RWPE1 (cell line): Measurements from ENCODE around the gene FGF12.

Experiments used
- CTCF ChIA-PET: fragments of 350-600 bp; sonication (Branson Sonifier 250); formaldehyde crosslinking; extraction: SDS; loops from one replicate; lab custom pipeline; 2021; lab: Yijun Ruan, JAX
- POLR2A ChIA-PET: fragments of 400-600 bp; formaldehyde crosslinking; extraction: SDS; loops from one replicate; lab custom pipeline; 2020; ENCODE audit warnings: antibody characterized with exemption; ENCODE audit not compliant: low non-redundant PET; lab: Yijun Ruan, JAX
- DNase-seq: peaks from one replicate; pipeline ENCODE4 v3.0.0; 2012; ENCODE audit warnings: low spot score
- H3K27ac ChIP-seq: fragments of 450-650 bp; 2 replicates; pipeline ENCODE4 v1.5.1; 2017
- TF ChIP-seq, protein P1 (sequence below): fragments of 450-650 bp; conservative IDR thresholded peaks from 2 replicates; pipeline ENCODE4 v1.5.1; 2017; ENCODE audit warnings: low read depth, mild to moderate bottlenecking

Gene FGF12

DNA sequence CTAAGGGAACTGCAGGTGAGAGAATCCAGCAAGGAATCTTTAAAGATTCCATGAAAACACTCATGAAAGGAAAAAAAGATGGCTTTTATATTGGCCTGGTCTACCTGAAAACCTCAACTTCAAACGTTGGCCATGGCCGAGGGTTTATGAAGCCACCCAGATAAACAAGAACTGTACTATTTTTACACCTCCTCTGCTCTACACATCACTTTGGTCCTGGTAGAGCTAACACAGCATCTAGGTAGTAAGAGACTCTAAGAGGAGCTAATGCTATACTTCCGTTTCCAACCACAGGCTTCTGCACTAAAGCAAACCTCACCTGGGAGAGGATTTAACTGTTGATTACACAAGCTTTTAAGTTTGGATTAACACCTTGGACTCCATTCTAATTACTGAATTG, 466.2 kb downstream of the FGF12 start:
- POLR2A ChIA-PET = no interaction called here

GRCh38 chr3:192260116-192261010, 467.0 kb downstream of the FGF12 start:
- H3K27ac ChIP-seq = no peak overlapping the region
- TF ChIP-seq, protein P1, sequence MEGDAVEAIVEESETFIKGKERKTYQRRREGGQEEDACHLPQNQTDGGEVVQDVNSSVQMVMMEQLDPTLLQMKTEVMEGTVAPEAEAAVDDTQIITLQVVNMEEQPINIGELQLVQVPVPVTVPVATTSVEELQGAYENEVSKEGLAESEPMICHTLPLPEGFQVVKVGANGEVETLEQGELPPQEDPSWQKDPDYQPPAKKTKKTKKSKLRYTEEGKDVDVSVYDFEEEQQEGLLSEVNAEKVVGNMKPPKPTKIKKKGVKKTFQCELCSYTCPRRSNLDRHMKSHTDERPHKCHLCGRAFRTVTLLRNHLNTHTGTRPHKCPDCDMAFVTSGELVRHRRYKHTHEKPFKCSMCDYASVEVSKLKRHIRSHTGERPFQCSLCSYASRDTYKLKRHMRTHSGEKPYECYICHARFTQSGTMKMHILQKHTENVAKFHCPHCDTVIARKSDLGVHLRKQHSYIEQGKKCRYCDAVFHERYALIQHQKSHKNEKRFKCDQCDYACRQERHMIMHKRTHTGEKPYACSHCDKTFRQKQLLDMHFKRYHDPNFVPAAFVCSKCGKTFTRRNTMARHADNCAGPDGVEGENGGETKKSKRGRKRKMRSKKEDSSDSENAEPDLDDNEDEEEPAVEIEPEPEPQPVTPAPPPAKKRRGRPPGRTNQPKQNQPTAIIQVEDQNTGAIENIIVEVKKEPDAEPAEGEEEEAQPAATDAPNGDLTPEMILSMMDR = no peak
- ChIA-PET CTCF (no interaction called here), POLR2A (no interaction called here)
- no peak for DNase-seq

More for the DNA sequence above, 466.2 kb downstream of the FGF12 start:
- no peak overlapping the region for H3K27ac ChIP-seq
- TF ChIP-seq, protein P1 = no peak
- CTCF ChIA-PET = no interaction called here
- DNase-seq = no peak

DNA sequence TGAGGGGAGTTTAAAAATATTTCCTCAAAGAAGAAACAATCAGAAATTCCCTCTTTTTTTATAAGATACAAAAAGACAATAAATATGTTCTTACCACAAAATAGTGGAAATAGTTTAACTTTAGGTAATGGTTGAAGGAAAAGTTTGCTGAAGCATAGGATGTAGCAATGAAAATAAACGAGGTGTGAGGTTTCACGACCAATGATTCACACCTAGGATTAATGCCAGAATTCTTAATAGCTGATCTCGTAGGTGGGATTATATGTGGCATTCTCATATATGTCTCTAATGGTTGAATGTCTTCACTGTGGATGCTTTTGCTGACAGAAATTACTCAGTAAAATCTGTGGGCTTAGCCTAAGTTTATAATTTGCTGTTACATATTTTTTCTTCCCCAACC, 467.7 kb downstream of the FGF12 start:
- ChIA-PET CTCF (interaction anchor here (0.7 kb wide), 2 partner anchors 42 to 71 kb away, joined by 3 to 4 read pairs; no protein-coding TSS in a partner anchor), POLR2A (no interaction called here)
- H3K27ac ChIP-seq = no peak overlapping the region
- TF ChIP-seq, protein P1 = no peak
- no peak for DNase-seq

- H3K27ac ChIP-seq = no peak overlapping the region
- ChIA-PET POLR2A (no interaction called here), CTCF (interaction anchor here (0.7 kb wide), 1 partner anchor 42 kb away, joined by 4 read pairs; no protein-coding TSS in a partner anchor)
- TF ChIP-seq, protein P1 = no peak
- DNase-seq = no peak
These were observed 468.6 kb downstream of the FGF12 start for GRCh38 chr3:192258721-192259120.

GRCh38 chr3:192255839-192256238, 471.5 kb downstream of the FGF12 start:
- CTCF ChIA-PET = no interaction called here
- no peak overlapping the region for H3K27ac ChIP-seq
- no peak for DNase-seq
- POLR2A ChIA-PET = no interaction called here
- TF ChIP-seq, protein P1 = no peak

DNA sequence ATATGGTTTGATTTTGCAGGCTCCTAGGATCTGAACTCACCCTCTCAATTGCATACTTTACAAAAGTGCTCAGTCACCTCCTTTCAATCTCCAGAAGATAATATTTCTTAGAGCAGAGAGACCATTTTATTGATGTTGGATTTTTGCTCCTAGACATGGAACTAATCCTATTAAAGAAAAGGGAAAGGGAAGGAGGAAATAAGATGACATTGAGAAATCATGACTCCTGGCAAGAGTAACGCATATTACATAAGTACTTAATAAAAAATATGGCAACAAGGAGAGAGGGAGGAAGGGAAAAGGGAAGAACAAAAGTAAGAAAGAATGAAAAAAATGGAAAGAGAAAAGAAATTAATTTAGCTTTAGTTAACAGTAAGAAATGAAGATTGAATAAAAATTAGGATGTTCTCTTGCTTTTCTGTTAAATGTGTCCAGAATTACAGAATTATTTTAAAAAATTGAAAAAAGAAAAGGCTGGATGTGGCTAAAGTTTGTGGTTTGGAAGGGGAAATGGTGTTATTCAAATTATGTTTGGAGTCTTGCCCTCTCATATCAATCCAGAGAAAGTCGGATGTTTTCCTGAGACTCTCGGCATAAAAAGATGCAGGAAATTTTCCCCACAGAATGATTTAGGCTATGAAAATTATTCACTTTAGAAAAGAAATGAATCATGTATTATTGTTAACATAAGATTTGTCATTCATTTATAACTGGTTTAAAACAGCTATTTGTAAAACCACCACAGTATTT, 474.0 kb downstream of the FGF12 start:
- H3K27ac ChIP-seq = no peak overlapping the region
- ChIA-PET CTCF (no interaction called here), POLR2A (no interaction called here)
- TF ChIP-seq, protein P1 = no peak
- no peak for DNase-seq
